ENCODE results near the gene NDUFA5.

GRCh38 chr7:123555484-123555883 lies 2.1 kb downstream of the NDUFA5 start:
- TF ChIP-seq MAX (IDR thresholded peaks at IDR 0.05; ENCODE audit: low read depth, low read length) (no peak), CTCF (IDR thresholded peaks at IDR 0.05; ENCODE audit: low read depth, low read length) (no peak)

All from NB4 (cell line).